HCT116 (cell line): ENCODE measurements around the gene ITFG1. TPM values are rescaled to one million over a fixed set of nuclear protein-coding genes. Genes with fewer than 3 reads are reported as not detected.

Source experiments
- ATAC-seq: fragments of 200-7000 bp; cut with Tn5 transposase; 2 replicates; pipeline ENCODE4 v1.9.1; 2020; ENCODE audit warnings: mild to moderate bottlenecking, moderate library complexity
- BruUV-seq: library from RNA; stranded (reverse); fragments of 400-500 nt; replicated peaks from 2 replicates; lab custom pipeline; 2021; lab: Mats Ljungman, UMichigan
- CTCF ChIA-PET: fragments of 300-600 bp; sonication (Branson Sonifier 250); formaldehyde crosslinking; loops from one replicate; lab custom pipeline; 2021; ENCODE audit warnings: antibody characterized with exemption; lab: Charles Lee
- POLR2A ChIA-PET: fragments of 300-600, 350-600 bp; sonication (Branson Sonifier 250); formaldehyde crosslinking; loops from one replicate; lab custom pipeline; 2021; ENCODE audit warnings: antibody characterized with exemption; lab: Charles Lee
- RAD21 ChIA-PET, 2 experiments: fragments of 300-600 bp; sonication (Branson Sonifier 250); formaldehyde crosslinking; loops; one replicate each; lab custom pipeline; 2023; ENCODE audit warnings: low total read pairs in 2 of 2; ENCODE audit not compliant: uncharacterized antibody in 2 of 2, unreplicated experiment in 2 of 2, low non-redundant PET in 1 of 2; lab: Charles Lee
- DNase-seq: peaks from one replicate; pipeline ENCODE4 v3.0.0-alpha.2; 2010; ENCODE audit warnings: low read depth, low spot score
- H2AFZ ChIP-seq: fragments of 200-600 bp; shearing (Covaris generic), sonication (generic); 2 replicates; pipeline ENCODE4 v1.6.1; 2017; ENCODE audit warnings: low read depth, mixed run types, mixed read lengths, antibody characterized with exemption, low read length; ENCODE audit not compliant: poor library complexity, severe bottlenecking
- H3K27ac ChIP-seq: 2 replicates; pipeline ENCODE4 v1.5.1; 2012; ENCODE audit warnings: low read depth, low read length
- H3K27me3 ChIP-seq: fragments of 200-600 bp; sonication (generic); 2 replicates; pipeline ENCODE4 v1.6.1; 2016; ENCODE audit warnings: mixed run types, low read length, mixed read lengths; ENCODE audit not compliant: insufficient read depth
- H3K36me3 ChIP-seq, 2 experiments: fragments of 200-500 bp in 1 of 2; fragments of 200-600 bp in 1 of 2; sonication (Bioruptor generic) in 1 of 2; sonication (generic) in 1 of 2; 2 replicates each; pipeline versions ENCODE4 v1.5.1 to v1.6.1; 2014 to 2016; ENCODE audit warnings: low read length in 2 of 2, inconsistent platforms in 1 of 2, mixed read lengths in 1 of 2, mixed run types in 1 of 2; ENCODE audit not compliant: insufficient read depth in 2 of 2, control insufficient read depth in 1 of 2
- H3K4me1 ChIP-seq, 2 experiments: fragments of 200-600 bp in 1 of 2; sonication (generic) in 1 of 2; 2 replicates each; pipeline versions ENCODE4 v1.5.1 to v1.6.1; 2012 to 2017; ENCODE audit warnings: low read length in 2 of 2, inconsistent platforms in 1 of 2, mild to moderate bottlenecking in 1 of 2, mixed read lengths in 1 of 2, mixed run types in 1 of 2, moderate library complexity in 1 of 2; ENCODE audit not compliant: insufficient read depth in 2 of 2, control insufficient read depth in 1 of 2
- H3K4me2 ChIP-seq: fragments of 200-600 bp; sonication (generic); 2 replicates; pipeline ENCODE4 v1.6.1; 2017; ENCODE audit warnings: mixed run types, low read length, mixed read lengths
- H3K4me3 ChIP-seq, 2 experiments: fragments of 200-600 bp in 1 of 2; sonication (generic) in 1 of 2; replicated peaks in 1 of 2; 2 replicates each; pipeline ENCODE4 v1.5.1; 2011 to 2016; ENCODE audit warnings: low read length in 2 of 2, control low read depth in 1 of 2, low read depth in 1 of 2, mild to moderate bottlenecking in 1 of 2, mixed read lengths in 1 of 2, mixed run types in 1 of 2
- H3K79me2 ChIP-seq: fragments of 200-600 bp; sonication (generic); 2 replicates; pipeline ENCODE4 v1.6.1; 2017; ENCODE audit warnings: mild to moderate bottlenecking, mixed run types, low read length, moderate library complexity, mixed read lengths; ENCODE audit not compliant: insufficient read depth
- H3K9ac ChIP-seq: fragments of 200-600 bp; sonication (generic); 2 replicates; pipeline ENCODE4 v1.6.1; 2016; ENCODE audit warnings: low read length, mixed read lengths
- H3K9me2 ChIP-seq: fragments of 200-600 bp; sonication (generic), shearing (Covaris generic); 2 replicates; pipeline ENCODE4 v1.6.1; 2017; ENCODE audit warnings: mixed run types, mild to moderate bottlenecking, moderate library complexity; ENCODE audit not compliant: insufficient read depth
- H3K9me3 ChIP-seq, 2 experiments: fragments of 200-500 bp in 1 of 2; fragments of 200-600 bp in 1 of 2; sonication (Bioruptor generic) in 1 of 2; sonication (generic) in 1 of 2; 2 replicates each; pipeline ENCODE4 v1.6.1; 2014 to 2017; ENCODE audit warnings: low read length in 2 of 2, mixed read lengths in 2 of 2, inconsistent platforms in 1 of 2, low read depth in 1 of 2, mild to moderate bottlenecking in 1 of 2, mixed run types in 1 of 2, moderate library complexity in 1 of 2; ENCODE audit not compliant: control insufficient read depth in 1 of 2, insufficient read depth in 1 of 2
- H4K20me1 ChIP-seq: fragments of 200-600 bp; sonication (generic), shearing (Covaris generic); 2 replicates; pipeline ENCODE4 v1.6.1; 2017; ENCODE audit warnings: mixed run types, mild to moderate bottlenecking, moderate library complexity; ENCODE audit not compliant: insufficient read depth
- ATF3 ChIP-seq: IDR thresholded peaks from 2 replicates; pipeline ENCODE4 v1.6.1; 2012
- CBX3 ChIP-seq: IDR thresholded peaks from 2 replicates; pipeline ENCODE4 v1.6.1; 2012; ENCODE audit warnings: low read depth
- CEBPB ChIP-seq: IDR thresholded peaks from 2 replicates; pipeline ENCODE4 v1.6.1; 2012; ENCODE audit warnings: low read depth
- CTCF ChIP-seq, 3 experiments: fragments of 200-600 bp in 1 of 3; sonication (generic) in 1 of 3; IDR thresholded peaks in 2 of 3; conservative IDR thresholded peaks in 1 of 3; 2 replicates each; pipeline ENCODE4 v1.5.1; 2012 to 2017; ENCODE audit warnings: low read depth in 2 of 3, low read length in 2 of 3, antibody characterized with exemption in 1 of 3, borderline replicate concordance in 1 of 3, control low read depth in 1 of 3, mild to moderate bottlenecking in 1 of 3, mixed read lengths in 1 of 3, mixed run types in 1 of 3, moderate library complexity in 1 of 3; ENCODE audit not compliant: insufficient read depth in 1 of 3
- EGR1 ChIP-seq: IDR thresholded peaks from 2 replicates; pipeline ENCODE4 v1.6.1; 2012; ENCODE audit warnings: low read depth
- EZH2phosphoT487 ChIP-seq: fragments of 200-600 bp; IDR thresholded peaks from 2 replicates; pipeline ENCODE4 v1.6.1; 2018; ENCODE audit warnings: antibody characterized with exemption, borderline replicate concordance
- FOSL1 ChIP-seq: IDR thresholded peaks from 2 replicates; pipeline ENCODE4 v1.6.1; 2012; ENCODE audit warnings: low read depth
- JUND ChIP-seq: IDR thresholded peaks from 2 replicates; pipeline ENCODE4 v1.6.1; 2012
- MAX ChIP-seq: IDR thresholded peaks from 2 replicates; pipeline ENCODE4 v1.6.1; 2012
- POLR2A ChIP-seq: IDR thresholded peaks from 2 replicates; pipeline ENCODE4 v1.7.0; 2011; ENCODE audit warnings: borderline replicate concordance; ENCODE audit not compliant: insufficient read depth, insufficient read length; ENCODE audit errors: extremely low read depth
- POLR2AphosphoS5 ChIP-seq: IDR thresholded peaks from 2 replicates; pipeline ENCODE4 v1.6.1; 2011; ENCODE audit warnings: mild to moderate bottlenecking, low read depth, low read length, moderate library complexity
- SIN3A ChIP-seq: IDR thresholded peaks from 2 replicates; pipeline ENCODE4 v1.6.1; 2012; ENCODE audit warnings: low read depth
- TCF7L2 ChIP-seq: IDR thresholded peaks from 2 replicates; pipeline ENCODE4 v1.7.0; 2011; ENCODE audit warnings: borderline replicate concordance, inconsistent platforms; ENCODE audit not compliant: insufficient read depth, insufficient read length; ENCODE audit errors: extremely low read depth
- ZBTB33 ChIP-seq: IDR thresholded peaks from 2 replicates; pipeline ENCODE4 v1.6.1; 2011; ENCODE audit warnings: mild to moderate bottlenecking, low read length, moderate library complexity; ENCODE audit not compliant: insufficient replicate concordance; ENCODE audit errors: extremely low read depth
- ZNF274 ChIP-seq: fragments of 200-500 bp; sonication (Bioruptor generic); IDR thresholded peaks from 2 replicates; pipeline ENCODE4 v1.6.1; 2014; ENCODE audit warnings: mild to moderate bottlenecking, low read depth, low read length, inconsistent platforms
- intact Hi-C: fragments of 100-400 bp; cut with micrococcal nuclease; formaldehyde crosslinking; loops from 2 replicates; pipeline ENCODE4 v1.10.0; 2022
- total RNA-seq: library from RNA; stranded (reverse); gene quantifications from one replicate; pipeline ENCODE4 v1.2.1, GENCODE V29; 2021; ENCODE audit not compliant: unreplicated experiment

ITFG1 gene
- total RNA-seq, 1 experiment from 2014 or later: 24.9 TPM

GRCh38 chr16:47499080-47499699 lies 38.3 kb upstream of the ITFG1 start:
- ChIA-PET RAD21 (no interaction called here), POLR2A (no interaction called here), CTCF (no interaction called here)
- Histone ChIP-seq H3K27ac (no peak overlapping the region), H3K27me3 (no peaks in the 10 kb centered on the region), H3K36me3 (no peaks in the 10 kb centered on the region; a peak in 1 of 4 replicates), H3K9me2 (no peaks in the 10 kb centered on the region), H3K4me3 (no peak overlapping the region), H3K4me2 (no peak overlapping the region), H3K9ac (no peak overlapping the region), H3K79me2 (no peaks in the 10 kb centered on the region), H3K4me1 (no peaks in the 10 kb centered on the region), H4K20me1 (no peaks in the 10 kb centered on the region), H3K9me3 (no peaks in the 10 kb centered on the region), H2AFZ (no peak overlapping the region)
- intact Hi-C loops: no loop called here
- BruUV-seq: no TSS peak
- ATAC-seq (no peak), DNase-seq (no peak)
- no peak for TF ChIP-seq TCF7L2

GRCh38 chr16:47493381-47494337 lies 32.8 kb upstream of the ITFG1 start:
- no peak overlapping the region for H3K4me2 ChIP-seq
- ChIA-PET POLR2A (no interaction called here), CTCF (no interaction called here), RAD21 (no interaction called here)
- H3K9ac ChIP-seq: no peak overlapping the region
- no peak for DNase-seq
- no TSS peak for BruUV-seq
- no peaks in the 10 kb centered on the region for H3K36me3 ChIP-seq
- H3K27me3 ChIP-seq: no peaks in the 10 kb centered on the region
- H2AFZ ChIP-seq: no peak overlapping the region
- intact Hi-C loops: no loop called here
- no peaks in the 10 kb centered on the region; the same call in 1 of the 2 replicates for H3K79me2 ChIP-seq
- H3K27ac ChIP-seq: no peak overlapping the region
- H3K4me1 ChIP-seq: no peaks in the 10 kb centered on the region
- no peak for TF ChIP-seq MAX
- no peak for TF ChIP-seq JUND
- TF ChIP-seq EZH2phosphoT487: no peak
- TF ChIP-seq EGR1: no peak
- no peak for TF ChIP-seq FOSL1
- no peak for TF ChIP-seq CBX3
- TF ChIP-seq ZNF274: no peak
- TF ChIP-seq SIN3A: no peak
- TF ChIP-seq POLR2AphosphoS5: no peak
- TF ChIP-seq ZBTB33: no peak
- no peak for TF ChIP-seq POLR2A
- TF ChIP-seq CEBPB: no peak
- TF ChIP-seq CTCF (IDR thresholded peaks at IDR 0.05 in 2 of 3, conservative IDR thresholded peaks at IDR 0.05 in 1 of 3; ENCODE audit: borderline replicate concordance in 1 of 3, insufficient read depth in 1 of 3, low read depth in 2 of 3, low read length in 2 of 3): no peak
- no peak for TF ChIP-seq ATF3
- H3K4me3 ChIP-seq: no peak overlapping the region
- H3K9me2 ChIP-seq: no peaks in the 10 kb centered on the region
- ATAC-seq: no peak
- no peaks in the 10 kb centered on the region for H4K20me1 ChIP-seq
- H3K9me3 ChIP-seq: no peaks in the 10 kb centered on the region
